Lower leg skin (tissue), 3 donors: ENCODE measurements around the gene PLPPR5.

Experiments used
- CTCF ChIP-seq, 3 donors: fragments of 450-650 bp; IDR thresholded peaks; one replicate each; pipeline ENCODE4 v1.5.1; 2016; ENCODE audit warnings: antibody characterized with exemption in 3 of 3, mild to moderate bottlenecking in 3 of 3, moderate library complexity in 2 of 3
- POLR2A ChIP-seq, 2 donors: fragments of 450-650 bp; IDR thresholded peaks; one replicate each; pipeline ENCODE4 v1.6.1; 2016 to 2017; ENCODE audit warnings: antibody characterized with exemption in 2 of 2, mild to moderate bottlenecking in 1 of 2, moderate library complexity in 1 of 2

GRCh38 chr1:99049745-99050144 lies 45.1 kb upstream of the PLPPR5 start:
- TF ChIP-seq CTCF (IDR thresholded peaks at IDR 0.05) (no peak), POLR2A (IDR thresholded peaks at IDR 0.05) (no peak)
